22Rv1 (cell line): ENCODE data around the gene MAPK8IP1.

Source experiments
- ZFX ChIP-seq: fragments of 450-650 bp; IDR thresholded peaks from 2 replicates; pipeline ENCODE4 v1.6.1; 2017; ENCODE audit warnings: antibody characterized with exemption, borderline replicate concordance
- TF ChIP-seq, protein P1 (sequence below): fragments of 450-650 bp; IDR thresholded peaks from 2 replicates; pipeline ENCODE4 v1.5.1; 2017; ENCODE audit warnings: mild to moderate bottlenecking

DNA sequence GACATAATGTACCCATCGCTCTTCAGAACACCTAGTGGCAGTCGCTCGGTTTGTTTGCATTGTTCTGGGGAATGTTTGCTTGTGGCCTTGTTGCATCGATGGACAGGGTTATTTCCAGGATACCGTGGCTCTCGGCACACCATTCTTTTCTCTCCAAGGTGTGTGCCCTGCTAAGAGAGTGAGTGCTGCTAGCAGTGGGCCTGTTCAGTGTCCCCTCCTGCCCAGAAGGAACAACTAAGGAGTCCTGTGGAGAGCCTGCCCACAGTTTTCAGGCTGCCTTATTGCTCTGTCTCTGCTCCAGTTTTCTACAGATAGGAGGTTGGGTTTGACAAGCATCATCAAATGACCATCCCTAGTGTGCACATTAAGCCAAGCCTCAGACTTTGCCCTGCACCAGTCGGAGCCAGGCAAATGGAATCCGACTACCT is 36.8 kb upstream of the MAPK8IP1 start:
- TF ChIP-seq, protein P1, sequence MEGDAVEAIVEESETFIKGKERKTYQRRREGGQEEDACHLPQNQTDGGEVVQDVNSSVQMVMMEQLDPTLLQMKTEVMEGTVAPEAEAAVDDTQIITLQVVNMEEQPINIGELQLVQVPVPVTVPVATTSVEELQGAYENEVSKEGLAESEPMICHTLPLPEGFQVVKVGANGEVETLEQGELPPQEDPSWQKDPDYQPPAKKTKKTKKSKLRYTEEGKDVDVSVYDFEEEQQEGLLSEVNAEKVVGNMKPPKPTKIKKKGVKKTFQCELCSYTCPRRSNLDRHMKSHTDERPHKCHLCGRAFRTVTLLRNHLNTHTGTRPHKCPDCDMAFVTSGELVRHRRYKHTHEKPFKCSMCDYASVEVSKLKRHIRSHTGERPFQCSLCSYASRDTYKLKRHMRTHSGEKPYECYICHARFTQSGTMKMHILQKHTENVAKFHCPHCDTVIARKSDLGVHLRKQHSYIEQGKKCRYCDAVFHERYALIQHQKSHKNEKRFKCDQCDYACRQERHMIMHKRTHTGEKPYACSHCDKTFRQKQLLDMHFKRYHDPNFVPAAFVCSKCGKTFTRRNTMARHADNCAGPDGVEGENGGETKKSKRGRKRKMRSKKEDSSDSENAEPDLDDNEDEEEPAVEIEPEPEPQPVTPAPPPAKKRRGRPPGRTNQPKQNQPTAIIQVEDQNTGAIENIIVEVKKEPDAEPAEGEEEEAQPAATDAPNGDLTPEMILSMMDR, result no peak
- no peak for TF ChIP-seq ZFX
